Immature natural killer cell (primary cell): ENCODE measurements around the gene AP1S3. TPM values are rescaled to one million over a fixed set of nuclear protein-coding genes. Genes with fewer than 3 reads are reported as not detected.
A peak's percentile ranks its signal among the peaks of the same experiment; 100 is the strongest.

ENCODE experiments used
- DNase-seq, 3 donors: peaks; one replicate each; pipeline ENCODE4 v3.0.0; 2022; ENCODE audit warnings: mixed read lengths in 1 of 3
- H3K27ac Mint-ChIP-seq, 6 donors: one replicate each; pipeline ENCODE4 v1.8.0; 2020; ENCODE audit warnings: mixed read lengths in 6 of 6, mild to moderate bottlenecking in 5 of 6, inconsistent platforms in 4 of 6, moderate library complexity in 3 of 6
- H3K27me3 Mint-ChIP-seq, 3 donors: one replicate each; pipeline ENCODE4 v1.8.0; 2020 to 2021; ENCODE audit warnings: low read depth in 3 of 3, mild to moderate bottlenecking in 3 of 3, mixed read lengths in 3 of 3, moderate library complexity in 3 of 3, inconsistent platforms in 1 of 3
- H3K36me3 Mint-ChIP-seq, 3 donors: one replicate each; pipeline ENCODE4 v1.8.0; 2020; ENCODE audit warnings: mixed read lengths in 3 of 3, inconsistent platforms in 2 of 3, mild to moderate bottlenecking in 2 of 3
- H3K4me1 Mint-ChIP-seq, 2 donors: one replicate each; pipeline ENCODE4 v1.8.0; 2020; ENCODE audit warnings: inconsistent platforms in 2 of 2, mild to moderate bottlenecking in 2 of 2, mixed read lengths in 2 of 2, moderate library complexity in 1 of 2
- H3K4me3 Mint-ChIP-seq, 5 donors: one replicate each; pipeline ENCODE4 v1.8.0; 2020; ENCODE audit warnings: mild to moderate bottlenecking in 5 of 5, mixed read lengths in 5 of 5, inconsistent platforms in 3 of 5, moderate library complexity in 3 of 5
- H3K9me3 Mint-ChIP-seq, 6 donors: one replicate each; pipeline ENCODE4 v1.8.0; 2020; ENCODE audit warnings: mild to moderate bottlenecking in 6 of 6, mixed read lengths in 6 of 6, inconsistent platforms in 4 of 6, moderate library complexity in 3 of 6
- polyA plus RNA-seq, 3 donors: library from polyadenylated mRNA; unstranded; fragments of 300-500 nt; fragmentation: Illumina TruSeq; gene quantifications; one replicate each; pipeline ENCODE4 v1.2.3, GENCODE V29; 2021

Gene AP1S3
- polyA plus RNA-seq, 3 donors from 2014 or later: 1.8 to 4.2 TPM; not detected in 1

- no peaks in the 10 kb centered on the region for H3K9me3 Mint-ChIP-seq
- peak overlapping the region; percentile 28 to 71 (median 56) for H3K4me3 Mint-ChIP-seq
- peaks cover 29 to 34% of the 10 kb centered on the region in 2 donors for H3K4me1 Mint-ChIP-seq
- peaks cover 0 to 2% (median 2%) of the 10 kb centered on the region in 3 donors for H3K27me3 Mint-ChIP-seq
- H3K36me3 Mint-ChIP-seq: peaks cover 4 to 10% (median 5%) of the 10 kb centered on the region in 3 donors
- H3K27ac Mint-ChIP-seq: peak overlapping the region; percentile 71 to 89 (median 80)
- DNase-seq: peak; percentile 41 to 55 (median 54)
Measured at GRCh38 chr2:223865124-223865523, 27.7 kb upstream of the AP1S3 start.

- peaks cover 43 to 47% of the 10 kb centered on the region in 2 donors for H3K4me1 Mint-ChIP-seq
- H3K27ac Mint-ChIP-seq: peak overlapping the region in 1 of 6 donors; percentile 20
- no peak for DNase-seq
Measured at GRCh38 chr2:223863491-223863890, 26.1 kb upstream of the AP1S3 start.

GRCh38 chr2:223860809-223861738 is 23.7 kb upstream of the AP1S3 start:
- Mint-ChIP-seq H3K9me3 (no peaks in the 10 kb centered on the region), H3K4me3 (no peak overlapping the region), H3K27me3 (peaks cover 0 to 2% (median 1%) of the 10 kb centered on the region in 3 donors), H3K4me1 (peaks cover 34 to 35% of the 10 kb centered on the region in 2 donors), H3K27ac (peak overlapping the region in 5 of 6 donors; percentile 16 to 64 (median 45)), H3K36me3 (peaks cover 0 to 12% (median 4%) of the 10 kb centered on the region in 3 donors)
- no peak for DNase-seq

More at GRCh38 chr2:223863491-223863890, 26.1 kb upstream of the AP1S3 start:
- peaks cover 0 to 2% (median 2%) of the 10 kb centered on the region in 3 donors for H3K27me3 Mint-ChIP-seq
- no peak overlapping the region for H3K4me3 Mint-ChIP-seq
- peaks cover 0 to 7% (median 0%) of the 10 kb centered on the region in 3 donors for H3K36me3 Mint-ChIP-seq
- H3K9me3 Mint-ChIP-seq: no peaks in the 10 kb centered on the region

GRCh38 chr2:223859070-223859469 is 21.7 kb upstream of the AP1S3 start:
- Mint-ChIP-seq H3K36me3 (peaks cover 0 to 19% (median 15%) of the 10 kb centered on the region in 3 donors), H3K9me3 (no peaks in the 10 kb centered on the region), H3K27me3 (peaks cover 0 to 2% (median 1%) of the 10 kb centered on the region in 3 donors), H3K27ac (peak overlapping the region; percentile 31 to 71 (median 62)), H3K4me3 (peak overlapping the region in 4 of 5 donors; percentile 13 to 54 (median 24)), H3K4me1 (peaks cover 21 to 23% of the 10 kb centered on the region in 2 donors)
- DNase-seq: no peak

- Mint-ChIP-seq H3K4me1 (peaks cover 22 to 24% of the 10 kb centered on the region in 2 donors), H3K36me3 (peaks cover 0 to 21% (median 21%) of the 10 kb centered on the region in 3 donors), H3K4me3 (no peak overlapping the region), H3K27ac (peak overlapping the region in 2 of 6 donors; percentile 1 to 36), H3K9me3 (no peaks in the 10 kb centered on the region), H3K27me3 (peaks cover 0 to 3% (median 0%) of the 10 kb centered on the region in 3 donors)
- DNase-seq: no peak
Measured at GRCh38 chr2:223856584-223856983, 19.2 kb upstream of the AP1S3 start.

- Mint-ChIP-seq H3K4me1 (peaks cover 25 to 26% of the 10 kb centered on the region in 2 donors), H3K27ac (peak overlapping the region in 1 of 6 donors; percentile 36), H3K9me3 (no peaks in the 10 kb centered on the region), H3K4me3 (no peak overlapping the region), H3K27me3 (peaks cover 0 to 4% (median 0%) of the 10 kb centered on the region in 3 donors), H3K36me3 (peaks cover 2 to 25% (median 23%) of the 10 kb centered on the region in 3 donors)
- no peak for DNase-seq
Measured at GRCh38 chr2:223856021-223856420, 18.6 kb upstream of the AP1S3 start.

GRCh38 chr2:223855426-223855825 is 18.0 kb upstream of the AP1S3 start:
- H3K4me3 Mint-ChIP-seq: no peak overlapping the region
- H3K4me1 Mint-ChIP-seq: peaks cover 27 to 31% of the 10 kb centered on the region in 2 donors
- H3K9me3 Mint-ChIP-seq: peaks cover 0 to 2% (median 0%) of the 10 kb centered on the region in 6 donors

GRCh38 chr2:223854741-223855140 is 17.4 kb upstream of the AP1S3 start:
- Mint-ChIP-seq H3K27ac (peak overlapping the region in 3 of 6 donors; percentile 15 to 65 (median 36)), H3K27me3 (peaks cover 0 to 4% (median 0%) of the 10 kb centered on the region in 3 donors)

More at GRCh38 chr2:223855426-223855825, 18.0 kb upstream of the AP1S3 start:
- Mint-ChIP-seq H3K27me3 (peaks cover 0 to 4% (median 0%) of the 10 kb centered on the region in 3 donors), H3K36me3 (peaks cover 5 to 29% (median 27%) of the 10 kb centered on the region in 3 donors), H3K27ac (no peak overlapping the region)
- no peak for DNase-seq

GRCh38 chr2:223853425-223853837 is 16.0 kb upstream of the AP1S3 start:
- peaks cover 0 to 2% (median 0%) of the 10 kb centered on the region in 6 donors for H3K9me3 Mint-ChIP-seq
- peaks cover 13 to 43% (median 39%) of the 10 kb centered on the region in 3 donors for H3K36me3 Mint-ChIP-seq
- peak overlapping the region in 1 of 6 donors; percentile 3 for H3K27ac Mint-ChIP-seq

More at GRCh38 chr2:223854741-223855140, 17.4 kb upstream of the AP1S3 start:
- peaks cover 0 to 2% (median 0%) of the 10 kb centered on the region in 6 donors for H3K9me3 Mint-ChIP-seq
- no peak for DNase-seq
- H3K4me3 Mint-ChIP-seq: no peak overlapping the region
- peaks cover 8 to 36% (median 29%) of the 10 kb centered on the region in 3 donors for H3K36me3 Mint-ChIP-seq
- peaks cover 24 to 31% of the 10 kb centered on the region in 2 donors for H3K4me1 Mint-ChIP-seq

GRCh38 chr2:223852281-223852795 is 15.0 kb upstream of the AP1S3 start:
- Mint-ChIP-seq H3K4me1 (peaks cover 13 to 19% of the 10 kb centered on the region in 2 donors), H3K36me3 (peaks cover 19 to 48% (median 45%) of the 10 kb centered on the region in 3 donors), H3K27me3 (peaks cover 0 to 4% (median 0%) of the 10 kb centered on the region in 3 donors), H3K4me3 (no peak overlapping the region), H3K27ac (no peak overlapping the region), H3K9me3 (peaks cover 0 to 2% (median 0%) of the 10 kb centered on the region in 6 donors)
- no peak for DNase-seq

More at GRCh38 chr2:223853425-223853837, 16.0 kb upstream of the AP1S3 start:
- DNase-seq: no peak
- Mint-ChIP-seq H3K4me3 (no peak overlapping the region), H3K27me3 (peaks cover 0 to 4% (median 0%) of the 10 kb centered on the region in 3 donors), H3K4me1 (peaks cover 13 to 19% of the 10 kb centered on the region in 2 donors)

GRCh38 chr2:223847410-223847809 is 10.0 kb upstream of the AP1S3 start:
- peaks cover 0 to 2% (median 0%) of the 10 kb centered on the region in 6 donors for H3K9me3 Mint-ChIP-seq
- peaks cover 23 to 46% (median 35%) of the 10 kb centered on the region in 3 donors for H3K36me3 Mint-ChIP-seq
- H3K4me3 Mint-ChIP-seq: no peak overlapping the region
- H3K4me1 Mint-ChIP-seq: peaks cover 9 to 14% of the 10 kb centered on the region in 2 donors
- H3K27ac Mint-ChIP-seq: no peak overlapping the region
- no peak for DNase-seq
- peaks cover 0 to 3% (median 0%) of the 10 kb centered on the region in 3 donors for H3K27me3 Mint-ChIP-seq

- H3K4me1 Mint-ChIP-seq: peaks cover 7 to 12% of the 10 kb centered on the region in 2 donors
- DNase-seq: no peak
- peaks cover 0 to 2% (median 0%) of the 10 kb centered on the region in 6 donors for H3K9me3 Mint-ChIP-seq
- H3K27ac Mint-ChIP-seq: no peak overlapping the region
- no peak overlapping the region for H3K4me3 Mint-ChIP-seq
- peaks cover 0 to under 1% (median 0%) of the 10 kb centered on the region in 3 donors for H3K27me3 Mint-ChIP-seq
- H3K36me3 Mint-ChIP-seq: peaks cover 23 to 45% (median 35%) of the 10 kb centered on the region in 3 donors
Measured at GRCh38 chr2:223846515-223846914, 9.1 kb upstream of the AP1S3 start.
